Stimulated activated CD4-positive, alpha-beta T cell treated with anti-CD3 and anti-CD28 coated beads, TNF-alpha, amount 100 ng/mL, for 48 hours (primary cell): Measurements from ENCODE around the gene CCP110.

Experiments
- DNase-seq, 3 donors: peaks; one replicate each; pipeline ENCODE4 v3.0.0-alpha.2; 2020; ENCODE audit warnings: low read depth in 3 of 3

CCP110 gene

DNA sequence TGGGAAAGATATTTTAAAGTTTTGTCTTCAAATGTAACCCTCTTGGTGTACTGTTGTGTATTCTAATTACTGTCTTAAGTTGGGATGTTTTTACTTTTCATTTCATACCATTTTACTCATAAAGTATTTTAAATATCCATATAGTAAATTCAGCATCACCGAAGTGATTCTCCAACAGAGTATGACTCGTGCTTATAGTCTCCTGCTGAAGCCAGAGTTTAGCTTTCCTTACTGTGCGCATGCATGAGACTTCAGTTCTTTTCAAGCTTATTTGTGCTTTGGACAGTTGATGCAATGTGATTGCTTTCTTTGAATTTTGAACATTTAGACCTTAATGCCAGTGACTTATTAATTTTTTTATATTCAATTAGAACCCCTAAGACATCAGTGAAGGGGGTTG lies 24.4 kb downstream of the CCP110 start:
- no peak for DNase-seq

DNA sequence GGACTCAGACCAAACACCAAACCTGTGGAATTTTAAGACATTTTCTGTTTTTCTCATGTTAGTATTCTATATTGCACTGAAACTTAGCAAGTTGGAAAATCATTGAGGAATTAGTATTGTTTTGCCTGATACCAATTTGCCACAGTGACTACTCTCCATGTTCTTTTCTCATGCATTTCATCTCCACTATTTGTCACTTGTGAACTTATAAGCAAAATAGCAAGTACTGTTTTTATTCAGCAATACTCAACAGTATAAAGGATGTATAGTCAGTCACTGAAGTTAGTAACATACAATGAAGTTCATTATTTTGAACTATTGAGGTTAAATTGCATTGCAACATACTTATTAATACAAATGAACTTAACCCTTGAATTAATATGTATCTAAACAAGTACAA lies 25.9 kb downstream of the CCP110 start:
- DNase-seq, result no peak

DNA sequence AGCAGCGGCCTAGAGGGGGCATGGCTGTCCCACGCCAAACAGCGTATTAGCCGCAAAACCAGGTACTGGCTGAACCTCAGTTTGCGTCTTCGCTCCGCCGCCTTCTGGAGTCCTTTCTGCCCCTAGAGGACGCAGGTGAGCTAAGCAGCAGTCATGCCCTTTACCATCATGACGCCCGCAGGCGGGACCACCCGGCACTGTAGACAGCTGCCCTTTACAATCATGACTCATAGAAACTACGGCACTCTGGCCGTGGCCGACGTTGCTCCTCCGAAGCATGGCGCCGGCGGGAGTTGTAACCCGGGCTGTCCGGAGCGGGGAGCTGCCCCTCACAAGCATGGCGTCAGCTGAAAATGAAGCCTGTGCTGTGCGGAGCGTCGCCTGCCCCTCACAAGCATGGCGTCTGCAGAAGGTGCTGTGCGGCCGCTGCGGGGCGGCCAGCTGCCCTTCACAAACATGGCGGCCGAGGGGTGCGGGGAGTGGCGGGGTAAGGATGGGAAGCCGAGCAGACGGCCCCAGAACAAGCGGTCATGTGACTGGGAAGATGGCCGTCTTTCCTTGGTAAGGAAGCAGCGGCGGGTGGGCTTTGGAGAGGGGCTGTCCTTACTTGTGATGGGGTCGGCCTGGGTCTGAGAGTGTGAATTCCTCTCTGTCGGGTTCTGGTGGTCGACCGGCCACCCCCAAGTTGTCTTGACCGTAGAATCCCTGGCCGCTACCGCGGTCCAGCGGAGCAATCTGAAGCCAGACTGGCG lies 31.6 kb downstream of the CCP110 start, which contains the start of gene VPS35L:
VPS35L (plus strand) TSS at position 518 of the 752 bp plus-strand sequence; CDS start at position 545, 27 bp downstream.
- DNase-seq, result peak; percentile 88 to 92 (median 91)

DNA sequence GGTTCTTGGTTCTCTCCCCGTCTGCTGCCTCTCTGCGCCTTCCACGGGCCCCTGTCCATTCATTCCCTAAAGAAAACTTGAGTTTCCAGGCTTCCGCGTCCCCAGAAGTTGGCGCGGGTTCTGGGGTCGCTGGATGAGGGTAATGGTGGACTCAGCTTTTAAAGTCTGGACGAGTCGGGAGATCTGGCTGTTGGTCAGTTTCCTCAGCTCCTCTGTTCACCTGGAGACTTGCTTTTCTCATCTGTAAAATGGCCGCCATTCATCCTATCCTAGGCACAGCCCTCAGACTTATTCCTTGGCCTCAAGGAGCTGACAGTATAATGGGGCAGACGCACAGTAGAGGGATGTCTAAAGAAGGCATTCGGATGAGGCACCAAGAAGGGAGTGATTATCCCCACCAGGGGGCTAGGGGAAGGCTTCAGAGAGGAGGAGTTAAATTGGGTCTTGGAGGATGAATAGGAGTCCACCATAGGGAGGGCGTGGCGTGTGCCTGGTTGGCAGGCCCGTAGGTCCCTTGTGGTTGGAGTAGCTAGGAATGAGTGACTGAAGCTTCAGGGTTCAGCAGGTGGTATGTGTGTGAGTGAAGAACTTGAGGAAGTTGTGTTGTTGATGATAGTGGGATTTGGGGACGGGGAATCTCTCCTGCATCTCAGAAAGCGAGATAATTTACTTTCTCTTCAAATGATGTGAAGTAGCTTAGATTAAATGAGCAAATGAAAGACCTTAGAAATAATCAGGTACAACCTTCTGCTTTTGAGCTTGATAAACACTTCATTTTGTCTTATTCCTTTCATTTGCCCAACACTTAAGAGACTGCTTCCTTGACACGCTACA lies 32.4 kb downstream of the CCP110 start:
- peak in 2 of 3 donors; percentile 12 to 18 for DNase-seq

DNA sequence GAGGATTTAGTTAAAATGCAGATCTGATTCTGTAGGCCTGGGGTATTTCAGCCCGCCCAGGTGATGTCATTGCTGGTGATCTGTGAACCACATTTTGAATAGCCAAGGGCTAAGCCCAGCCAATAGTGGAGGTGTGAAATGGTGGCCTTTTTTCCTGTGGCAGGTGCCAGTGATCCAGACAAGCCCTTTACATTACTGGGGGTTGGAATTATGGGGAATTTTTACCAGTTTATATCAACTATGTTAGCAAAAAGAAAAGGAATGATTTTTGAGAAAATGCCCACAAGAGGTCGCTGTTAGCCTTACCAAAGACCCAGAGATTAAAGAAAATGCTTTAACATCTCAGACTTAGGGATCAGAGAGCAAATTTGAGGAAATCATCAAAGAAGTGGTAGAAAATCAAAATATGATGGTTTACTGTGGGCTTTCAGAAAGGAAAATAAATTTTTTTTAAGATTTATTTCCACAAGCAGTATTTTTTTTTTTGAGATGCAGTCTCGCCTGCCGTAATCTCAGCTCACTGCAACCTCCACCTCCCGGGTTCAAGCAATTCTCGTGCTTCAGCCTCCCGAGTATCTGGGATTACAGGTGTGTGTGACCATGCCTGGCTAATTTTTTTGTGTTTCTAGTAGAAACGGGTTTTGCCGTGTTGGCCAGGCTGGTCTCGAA lies 35.6 kb downstream of the CCP110 start:
- peak in 2 of 3 donors; percentile 4 to 17 for DNase-seq

DNA sequence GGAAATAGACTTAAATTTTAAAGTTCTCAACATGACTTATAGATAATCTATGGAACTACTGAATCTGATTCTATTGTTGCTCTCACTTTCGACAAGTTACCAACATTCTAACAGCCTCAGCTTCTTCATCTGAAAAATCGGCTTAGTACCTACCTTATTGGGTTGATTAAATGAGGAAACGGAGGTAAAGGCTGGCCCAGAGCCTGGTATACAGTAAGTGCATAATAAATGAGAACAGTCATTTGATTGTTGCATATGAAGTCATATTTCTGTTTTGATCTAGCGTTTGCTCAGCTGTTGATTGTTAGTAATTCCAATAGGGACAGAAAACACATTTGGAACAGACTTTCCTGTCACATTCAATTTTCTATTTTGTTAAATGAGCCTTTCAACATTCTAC lies 36.3 kb downstream of the CCP110 start:
- no peak for DNase-seq

DNA sequence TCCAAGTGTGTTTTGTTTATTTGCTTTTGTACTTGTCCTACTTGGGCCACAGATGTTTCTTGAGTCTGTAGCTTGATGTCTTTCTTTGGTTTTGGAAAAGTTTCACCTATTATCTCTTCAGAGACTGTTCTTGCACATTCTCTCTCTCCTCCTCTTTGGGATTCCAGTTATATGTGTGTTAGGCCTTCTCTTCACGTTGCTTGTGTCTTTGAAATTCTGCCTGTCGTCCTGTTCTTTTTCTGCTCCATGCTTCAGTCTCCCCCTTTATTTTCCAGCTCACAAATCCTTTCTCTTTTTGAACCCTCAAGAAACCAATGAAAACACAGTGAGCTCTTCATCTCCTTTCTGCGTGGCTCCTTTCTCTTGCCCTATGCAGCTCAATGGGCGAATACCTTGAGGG lies 39.6 kb downstream of the CCP110 start:
- no peak for DNase-seq

DNA sequence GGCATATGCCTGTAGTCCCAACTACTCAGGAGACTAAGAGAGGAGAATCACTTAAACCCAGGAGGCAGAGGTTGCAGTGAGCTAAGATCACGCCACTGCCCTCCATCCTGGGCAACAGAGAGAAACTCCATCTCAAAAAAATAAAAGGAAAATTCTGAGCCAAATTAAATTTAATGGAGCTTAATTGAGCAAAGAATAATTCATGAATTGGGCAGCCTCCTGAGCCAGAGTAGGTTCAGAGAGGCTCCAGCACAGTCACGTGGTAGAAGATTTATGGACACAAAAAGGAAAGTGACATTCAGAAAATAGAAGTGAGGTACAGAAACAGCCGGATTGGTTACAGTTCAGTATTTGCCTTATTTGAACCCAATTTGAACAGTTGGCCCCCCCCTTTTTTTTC lies 42.6 kb downstream of the CCP110 start:
- DNase-seq, result no peak

DNA sequence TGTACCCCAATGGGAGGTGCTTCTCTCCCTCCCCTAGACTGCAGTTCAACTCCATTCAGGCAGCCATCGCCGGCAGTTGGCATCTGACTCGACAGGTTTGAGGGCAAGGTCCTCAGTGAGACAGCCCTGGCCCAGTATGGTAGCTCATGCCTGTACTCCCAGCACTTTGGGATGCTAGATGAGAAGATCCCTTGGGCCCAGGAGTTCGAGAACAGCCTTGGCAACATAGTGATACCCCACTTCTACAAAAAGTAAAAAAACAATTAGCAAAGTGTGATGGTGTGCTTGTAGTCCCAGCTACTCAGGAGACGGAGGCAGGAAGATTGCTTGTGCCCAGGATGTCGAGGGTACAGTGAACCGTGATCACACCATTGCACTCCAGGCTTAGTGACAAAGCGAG lies 43.8 kb downstream of the CCP110 start:
- no peak for DNase-seq

DNA sequence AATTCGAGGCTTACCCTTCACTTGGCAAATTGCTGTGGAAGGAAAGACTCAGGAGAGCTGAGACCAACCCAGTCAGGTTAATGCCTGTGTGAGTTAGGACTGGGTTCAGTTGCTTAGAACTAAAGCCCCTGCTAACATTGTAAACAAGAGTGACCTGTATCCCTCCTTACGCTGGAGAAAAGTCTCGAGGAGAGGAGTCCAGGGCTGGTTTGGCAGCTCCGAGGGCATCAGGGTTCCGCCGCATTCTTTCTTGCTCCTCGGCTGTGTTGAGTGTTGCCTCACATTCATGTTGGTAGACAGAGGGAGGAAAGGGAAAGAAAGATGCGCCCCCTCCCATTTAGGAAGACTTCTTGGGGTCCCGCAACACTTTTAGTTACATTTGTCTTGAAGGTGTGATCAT lies 50.3 kb downstream of the CCP110 start:
- no peak for DNase-seq

DNA sequence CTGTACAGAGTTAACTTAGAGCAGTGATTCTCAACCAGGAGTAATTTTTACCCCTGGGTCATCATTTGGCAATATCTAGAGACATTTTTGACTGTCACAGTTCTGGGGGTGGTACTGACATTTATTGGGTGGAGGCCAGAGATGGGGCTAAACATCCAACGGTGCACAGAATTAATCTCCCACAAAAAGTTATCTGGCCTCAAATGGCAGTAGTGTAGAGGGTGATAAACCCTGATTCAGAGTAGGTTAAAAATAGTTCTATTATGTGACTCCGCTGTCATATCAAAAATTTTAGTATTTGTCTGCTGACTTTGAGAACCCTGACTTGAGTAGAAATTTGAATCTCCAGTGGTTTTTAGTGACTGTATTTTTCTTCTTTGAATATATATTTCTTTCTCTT lies 50.9 kb downstream of the CCP110 start:
- no peak for DNase-seq

DNA sequence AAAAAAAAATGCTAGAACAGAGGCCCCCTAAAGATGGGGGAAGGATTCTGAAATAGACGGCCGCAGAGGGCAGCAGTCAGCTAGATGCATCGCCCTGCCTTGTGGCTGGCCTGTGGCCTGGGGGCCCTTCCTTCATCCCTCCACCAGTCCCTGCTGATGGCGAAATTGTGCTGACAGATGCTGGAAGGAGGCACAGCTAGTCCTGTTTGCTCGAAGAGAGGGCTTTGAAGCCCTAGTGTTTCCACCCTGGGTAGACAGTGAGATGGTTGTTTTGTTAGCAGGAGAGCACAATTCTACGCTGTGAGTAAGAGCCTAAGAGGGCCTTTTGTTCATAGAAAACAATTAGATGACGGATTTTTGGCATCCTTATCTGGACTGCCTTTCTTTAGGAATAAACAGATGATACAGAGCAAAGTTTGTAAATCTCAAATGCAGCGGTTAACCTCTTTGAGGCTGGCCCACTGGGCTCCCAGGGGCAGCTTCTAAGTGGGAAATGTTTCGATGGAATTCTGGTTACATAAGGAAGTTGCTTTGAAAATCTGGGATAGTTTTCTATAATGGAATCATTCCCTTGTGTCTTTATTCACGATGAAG lies 54.7 kb downstream of the CCP110 start:
- no peak for DNase-seq

DNA sequence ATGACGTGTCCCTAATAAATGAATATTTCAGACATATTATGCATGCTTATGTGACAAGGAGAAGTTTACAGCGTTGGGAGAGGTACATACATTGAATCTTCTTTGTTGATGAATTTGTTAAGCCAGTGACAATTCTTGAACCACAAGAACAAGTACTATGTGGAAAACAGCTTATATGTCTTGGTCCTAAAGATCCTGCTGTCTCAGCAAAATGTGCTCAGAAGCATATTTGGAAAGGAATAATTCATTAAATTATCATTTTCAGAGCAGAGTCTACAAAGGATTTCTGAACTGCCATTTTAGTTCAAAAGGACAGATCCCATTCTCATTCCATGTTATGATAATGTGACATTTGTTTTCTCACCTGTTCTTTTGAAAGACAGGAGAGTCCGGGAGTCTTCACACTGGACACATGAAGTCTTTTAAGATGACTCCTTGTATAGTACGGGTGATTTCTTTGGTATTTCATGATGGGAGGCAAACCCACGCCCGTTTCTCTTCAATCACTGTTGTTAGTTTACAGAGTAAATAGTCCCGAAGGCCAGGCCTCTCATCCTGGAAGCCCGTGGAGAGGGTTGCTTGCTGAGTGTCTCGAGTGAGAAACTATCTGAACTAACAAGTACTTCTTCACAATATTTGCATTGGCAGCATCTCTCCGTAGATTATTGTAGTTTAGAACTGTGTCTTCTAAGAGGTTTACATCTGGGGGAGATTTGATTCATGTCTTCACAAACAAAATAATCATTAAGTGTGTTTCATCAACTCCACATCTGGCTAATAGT lies 58.5 kb downstream of the CCP110 start:
- DNase-seq, result no peak

DNA sequence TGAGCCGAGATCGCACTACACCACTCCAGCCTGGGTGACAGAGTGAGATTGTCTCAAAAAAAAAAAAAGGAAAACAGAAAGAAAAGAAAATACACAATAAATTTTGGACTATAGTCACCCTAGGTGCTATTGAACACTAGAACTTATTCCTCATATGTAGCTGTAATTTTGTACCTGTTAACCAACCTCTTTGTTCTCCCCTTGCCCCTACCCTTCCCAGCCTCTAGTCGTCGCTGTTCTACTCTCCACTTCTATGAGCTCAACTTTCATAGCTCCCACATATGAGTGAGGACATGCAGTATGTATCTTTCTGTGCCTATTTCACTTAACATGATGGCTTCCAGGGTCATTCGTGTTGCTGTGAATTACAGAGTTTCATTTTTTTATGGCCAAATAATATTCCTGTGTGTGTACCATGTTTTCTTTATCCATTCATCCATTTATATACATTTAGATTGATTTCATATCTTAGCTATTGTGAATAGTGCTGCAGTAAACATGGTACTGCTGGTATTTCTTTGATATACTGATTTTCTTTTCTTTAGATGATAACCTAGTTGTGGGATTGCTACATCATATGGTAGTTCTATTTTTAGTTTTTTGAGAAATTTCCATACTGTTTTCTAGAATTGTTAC lies 60.0 kb downstream of the CCP110 start:
- DNase-seq, result no peak

DNA sequence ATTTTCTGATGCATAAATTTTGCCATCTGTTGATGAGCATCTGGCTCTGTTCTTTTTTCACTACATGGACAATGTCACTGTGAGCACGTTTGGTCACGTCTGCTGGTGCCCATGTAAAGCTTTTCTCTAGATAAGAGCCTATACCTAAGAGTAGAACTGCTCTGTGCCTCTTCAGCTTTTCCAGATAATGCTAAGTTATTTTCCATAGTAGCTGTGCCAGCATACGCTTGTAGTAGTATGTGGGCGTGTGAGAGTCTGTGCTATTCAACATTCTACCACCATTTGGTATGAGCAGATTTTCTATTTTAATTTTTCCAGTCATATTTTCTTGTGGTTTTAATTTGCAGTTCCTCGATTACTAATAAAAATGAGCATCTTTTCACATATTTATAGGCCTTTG lies 64.9 kb downstream of the CCP110 start:
- no peak for DNase-seq

DNA sequence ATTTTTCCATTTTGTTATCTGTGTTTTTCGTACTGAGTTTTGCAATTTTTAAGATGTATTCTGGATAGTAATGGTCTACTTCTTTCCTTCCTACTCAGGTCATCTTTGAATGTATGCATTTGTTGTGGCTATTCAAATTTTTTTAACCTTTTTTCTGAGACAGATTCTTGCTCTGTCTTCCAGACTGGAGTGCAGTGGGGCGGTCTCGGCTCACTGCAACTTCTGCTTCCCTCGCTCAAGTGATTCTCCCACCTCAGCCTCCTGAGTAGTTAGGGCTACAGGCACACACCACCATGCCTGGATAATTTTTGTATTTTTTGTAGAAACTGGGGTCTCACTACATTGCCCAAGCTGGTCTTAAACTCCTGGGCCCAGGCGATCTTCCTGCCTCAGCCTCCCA lies 65.4 kb downstream of the CCP110 start:
- no peak for DNase-seq

DNA sequence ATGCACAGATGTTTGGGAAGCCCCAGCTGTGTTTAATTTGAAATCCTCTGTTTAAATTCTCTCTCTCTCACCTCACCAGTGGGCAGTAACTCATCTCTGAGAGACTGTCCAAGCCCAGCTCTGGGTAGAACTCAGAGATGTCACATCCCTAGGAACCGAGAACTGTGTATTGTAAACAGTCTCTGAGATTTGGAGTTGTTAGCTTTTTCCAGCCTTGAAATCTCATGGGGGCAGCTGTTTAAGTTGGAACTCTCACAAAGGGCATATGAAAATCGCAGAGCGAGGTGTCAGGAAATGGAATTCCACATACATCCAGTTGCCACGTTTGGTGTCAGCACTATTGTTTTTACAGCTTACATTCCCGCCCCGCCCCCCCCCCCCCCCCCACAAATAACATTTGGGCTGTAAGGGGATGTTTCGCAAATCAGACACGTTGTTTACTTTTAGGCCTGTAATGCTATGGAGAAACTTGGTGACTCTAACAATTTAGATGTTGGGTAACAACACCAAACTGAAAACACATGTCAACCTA lies 66.1 kb downstream of the CCP110 start:
- DNase-seq, result no peak

DNA sequence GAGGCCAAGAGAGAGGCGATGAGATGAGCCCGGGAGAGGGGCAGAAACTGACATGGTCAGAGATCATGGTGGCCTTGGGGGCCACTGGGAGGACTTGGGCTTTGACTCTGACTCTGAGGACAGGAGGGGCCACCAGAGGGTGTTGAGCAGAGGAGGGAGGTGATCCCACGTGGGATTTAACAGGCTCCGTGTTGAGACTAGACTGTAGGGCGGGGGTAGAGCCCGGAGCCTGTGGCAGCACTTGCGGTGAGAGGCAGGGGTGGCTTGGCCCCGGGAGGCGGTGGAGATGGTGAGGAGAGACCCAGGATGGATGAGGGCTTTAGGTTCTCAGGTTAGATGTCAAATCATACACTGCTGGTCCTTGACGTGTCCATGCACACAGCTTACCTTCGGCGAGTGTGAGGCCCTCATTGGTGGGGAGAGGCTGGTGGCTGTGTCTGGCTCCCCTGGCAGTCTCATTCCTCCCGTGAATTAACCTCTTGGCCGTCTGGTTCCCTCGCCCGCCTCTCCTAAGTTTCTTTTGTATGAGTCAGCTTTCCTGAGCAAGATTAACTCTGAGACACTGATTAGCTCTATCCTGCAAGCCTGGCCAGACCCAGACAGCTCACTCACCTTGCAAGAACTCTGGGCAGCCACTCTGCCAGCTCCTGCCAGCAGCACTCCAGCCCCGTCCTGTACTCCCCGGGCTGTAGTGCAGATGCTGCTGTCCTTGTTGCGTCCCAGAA lies 71.5 kb downstream of the CCP110 start:
- DNase-seq, result no peak

DNA sequence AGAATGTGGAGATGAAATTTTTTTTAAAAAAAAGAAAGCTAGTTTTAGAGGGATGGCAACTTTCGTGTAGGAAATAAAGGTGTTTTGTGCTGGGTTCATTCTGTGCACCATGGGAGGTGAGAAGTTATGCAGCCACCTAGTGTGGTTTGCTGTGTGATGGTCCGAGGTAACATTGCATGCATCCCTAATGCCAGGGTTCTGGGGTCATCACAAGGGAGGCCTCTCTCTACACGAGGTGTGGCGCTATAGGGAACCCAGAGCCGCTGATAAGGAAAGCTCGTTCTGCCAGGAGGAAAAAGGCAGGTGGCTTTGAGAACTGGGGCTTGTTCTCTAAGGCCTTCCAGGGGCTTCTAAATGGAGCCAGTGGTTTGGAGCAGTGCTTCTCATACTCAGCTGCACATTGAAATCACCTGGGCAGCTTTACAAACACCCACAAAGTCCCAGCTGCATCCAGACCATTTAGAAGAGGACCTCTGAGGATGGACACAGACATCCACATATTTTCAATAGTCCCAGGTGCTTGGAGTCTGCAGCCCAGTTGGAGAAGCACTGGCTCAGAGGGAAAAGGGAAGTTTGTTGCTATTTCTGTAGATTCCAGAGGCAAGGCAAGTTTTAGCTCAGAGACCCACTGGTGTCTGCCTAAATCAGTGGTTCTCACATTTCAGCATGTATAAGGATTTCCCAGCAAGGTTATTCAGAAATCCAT lies 75.2 kb downstream of the CCP110 start:
- no peak for DNase-seq
